Measurements from ENCODE around the gene COX14. TPM values are rescaled to one million over a fixed set of nuclear protein-coding genes. Genes with fewer than 3 reads are reported as not detected.
A peak's percentile ranks its signal among the peaks of the same experiment; 100 is the strongest.

Gene COX14
- total RNA-seq, 1 donor from 2014 or later: 30.1 TPM

DNA sequence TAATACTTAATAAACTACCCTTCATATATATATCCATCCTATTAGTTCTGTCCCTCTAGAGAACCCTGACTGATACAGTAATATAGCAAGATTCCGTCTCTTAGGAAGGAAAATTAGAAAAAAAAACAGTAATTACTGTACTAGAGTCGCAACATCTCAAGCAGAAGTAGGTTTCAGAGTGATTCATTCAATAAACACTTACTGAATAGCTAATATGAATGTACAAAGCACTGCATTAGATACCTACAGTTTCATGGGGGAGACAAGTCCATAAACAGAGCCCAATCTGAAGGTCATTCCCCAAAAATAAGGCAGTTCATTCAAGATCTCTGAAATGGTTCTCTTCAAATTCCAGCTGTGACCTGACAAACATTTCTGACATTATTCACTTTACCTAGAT lies 45.2 kb downstream of the COX14 start:
- Mint-ChIP-seq H3K9me3 (ENCODE audit: low read depth) (no peaks in the 10 kb centered on the region), H3K27ac (peak overlapping the region; percentile 47), H3K27me3 (no peaks in the 10 kb centered on the region)

DNA sequence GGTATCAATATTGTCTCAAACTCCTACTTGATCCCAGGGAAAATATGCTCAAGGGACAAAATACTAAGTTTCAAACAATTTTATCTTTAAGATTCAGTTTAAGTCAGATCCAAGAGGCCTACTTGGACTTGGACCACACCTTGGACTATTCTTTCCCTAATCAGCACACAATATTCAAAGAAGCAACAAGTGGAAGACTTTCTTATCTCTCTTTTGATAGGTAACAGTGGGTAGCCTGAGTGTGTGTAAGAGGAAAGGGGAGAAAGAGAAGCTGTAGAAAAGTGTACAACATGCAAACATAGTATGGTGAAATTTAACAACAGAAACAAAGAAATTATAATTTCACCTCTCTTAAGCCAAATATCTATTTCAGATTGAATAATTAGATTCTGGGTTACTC lies 48.6 kb downstream of the COX14 start:
- TF ChIP-seq, protein P1, sequence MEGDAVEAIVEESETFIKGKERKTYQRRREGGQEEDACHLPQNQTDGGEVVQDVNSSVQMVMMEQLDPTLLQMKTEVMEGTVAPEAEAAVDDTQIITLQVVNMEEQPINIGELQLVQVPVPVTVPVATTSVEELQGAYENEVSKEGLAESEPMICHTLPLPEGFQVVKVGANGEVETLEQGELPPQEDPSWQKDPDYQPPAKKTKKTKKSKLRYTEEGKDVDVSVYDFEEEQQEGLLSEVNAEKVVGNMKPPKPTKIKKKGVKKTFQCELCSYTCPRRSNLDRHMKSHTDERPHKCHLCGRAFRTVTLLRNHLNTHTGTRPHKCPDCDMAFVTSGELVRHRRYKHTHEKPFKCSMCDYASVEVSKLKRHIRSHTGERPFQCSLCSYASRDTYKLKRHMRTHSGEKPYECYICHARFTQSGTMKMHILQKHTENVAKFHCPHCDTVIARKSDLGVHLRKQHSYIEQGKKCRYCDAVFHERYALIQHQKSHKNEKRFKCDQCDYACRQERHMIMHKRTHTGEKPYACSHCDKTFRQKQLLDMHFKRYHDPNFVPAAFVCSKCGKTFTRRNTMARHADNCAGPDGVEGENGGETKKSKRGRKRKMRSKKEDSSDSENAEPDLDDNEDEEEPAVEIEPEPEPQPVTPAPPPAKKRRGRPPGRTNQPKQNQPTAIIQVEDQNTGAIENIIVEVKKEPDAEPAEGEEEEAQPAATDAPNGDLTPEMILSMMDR (IDR thresholded peaks at IDR 0.05; ENCODE audit: unreplicated experiment): no peak
- H3K27ac Mint-ChIP-seq: no peak overlapping the region

More for the DNA sequence above, 45.2 kb downstream of the COX14 start:
- DNase-seq (ENCODE audit: low spot score, unreplicated experiment): no peak
- peaks cover 4% of the 10 kb centered on the region for H3K4me1 Mint-ChIP-seq (ENCODE audit: low read depth)
- TF ChIP-seq, protein P1 (IDR thresholded peaks at IDR 0.05; ENCODE audit: unreplicated experiment): no peak
- no peak overlapping the region for H3K4me3 Mint-ChIP-seq (ENCODE audit: low read depth)
- peaks cover 7% of the 10 kb centered on the region for H3K36me3 Mint-ChIP-seq (ENCODE audit: insufficient read depth)

DNA sequence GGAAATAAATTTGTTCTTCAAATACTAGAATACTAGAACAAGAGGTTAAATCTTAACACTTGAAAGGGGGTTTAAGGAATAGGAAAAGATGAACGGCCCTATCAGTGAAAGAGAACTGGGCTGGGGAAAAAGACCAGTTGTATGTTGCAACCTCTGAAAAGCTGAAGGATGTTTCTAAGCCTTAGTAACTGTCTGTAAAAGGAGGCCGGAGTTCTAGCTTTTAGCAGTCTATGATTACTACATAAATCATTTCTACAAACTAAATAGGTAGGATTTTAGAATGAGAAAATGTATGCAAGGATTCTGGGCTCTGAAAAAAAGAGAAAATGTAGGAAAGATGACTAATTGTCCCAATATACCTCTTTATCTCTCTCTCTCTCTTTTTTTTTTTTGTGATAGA lies 50.2 kb downstream of the COX14 start:
- H3K27me3 Mint-ChIP-seq: no peaks in the 10 kb centered on the region
- no peaks in the 10 kb centered on the region for H3K9me3 Mint-ChIP-seq (ENCODE audit: low read depth)
- DNase-seq (ENCODE audit: low spot score, unreplicated experiment): no peak
- no peak overlapping the region for H3K27ac Mint-ChIP-seq
- TF ChIP-seq, protein P1 (IDR thresholded peaks at IDR 0.05; ENCODE audit: unreplicated experiment): no peak
- peaks cover 13% of the 10 kb centered on the region for H3K4me1 Mint-ChIP-seq (ENCODE audit: low read depth)
- H3K4me3 Mint-ChIP-seq (ENCODE audit: low read depth): no peak overlapping the region
- H3K36me3 Mint-ChIP-seq (ENCODE audit: insufficient read depth): peaks cover 7% of the 10 kb centered on the region

More for the DNA sequence above, 48.6 kb downstream of the COX14 start:
- peaks cover 7% of the 10 kb centered on the region for H3K36me3 Mint-ChIP-seq (ENCODE audit: insufficient read depth)
- no peaks in the 10 kb centered on the region for H3K27me3 Mint-ChIP-seq
- H3K4me1 Mint-ChIP-seq (ENCODE audit: low read depth): peaks cover 7% of the 10 kb centered on the region
- no peak for DNase-seq (ENCODE audit: low spot score, unreplicated experiment)
- no peaks in the 10 kb centered on the region for H3K9me3 Mint-ChIP-seq (ENCODE audit: low read depth)
- no peak overlapping the region for H3K4me3 Mint-ChIP-seq (ENCODE audit: low read depth)

DNA sequence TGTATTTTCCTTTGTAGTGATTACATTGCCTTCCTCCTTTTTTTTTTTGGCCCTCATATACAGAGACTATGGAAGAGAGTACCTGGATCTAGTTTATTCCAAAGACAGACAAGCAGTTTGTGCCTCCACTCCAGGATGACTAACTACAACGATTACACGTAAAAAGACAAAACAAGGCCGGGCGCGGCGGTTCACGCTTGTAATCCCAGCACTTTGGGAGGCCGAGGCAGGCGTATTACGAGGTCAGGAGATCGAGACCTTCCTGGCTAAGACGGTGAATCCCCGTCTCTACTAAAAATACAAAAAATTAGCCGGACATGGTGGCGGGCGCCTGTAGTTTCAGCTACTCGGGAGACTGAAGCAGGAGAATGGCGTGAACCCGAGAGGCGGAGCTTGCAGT lies 52.9 kb downstream of the COX14 start:
- Mint-ChIP-seq H3K4me3 (ENCODE audit: low read depth) (peak overlapping the region; percentile 93), H3K36me3 (ENCODE audit: insufficient read depth) (peaks cover 4% of the 10 kb centered on the region), H3K27me3 (no peaks in the 10 kb centered on the region), H3K27ac (peak overlapping the region; percentile 65), H3K4me1 (ENCODE audit: low read depth) (peaks cover 16% of the 10 kb centered on the region), H3K9me3 (ENCODE audit: low read depth) (peaks cover under 1% of the 10 kb centered on the region)
- no peak for DNase-seq (ENCODE audit: low spot score, unreplicated experiment)
- TF ChIP-seq, protein P1 (IDR thresholded peaks at IDR 0.05; ENCODE audit: unreplicated experiment): no peak

DNA sequence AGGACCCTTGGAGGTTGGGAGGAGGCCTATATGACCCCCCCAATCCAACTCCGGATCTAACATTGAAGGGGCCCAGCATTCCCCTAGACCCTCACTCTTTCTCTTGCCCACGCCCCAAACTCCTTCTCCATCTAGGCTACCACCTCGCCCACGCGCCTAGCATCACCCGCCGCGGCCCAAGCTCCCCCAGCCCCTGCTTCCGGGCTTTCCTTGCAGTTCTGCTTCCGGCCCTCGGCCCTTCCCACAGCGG lies 54.7 kb downstream of the COX14 start:
- H3K9me3 Mint-ChIP-seq (ENCODE audit: low read depth): peaks cover 4% of the 10 kb centered on the region

More for the DNA sequence above, 54.7 kb downstream of the COX14 start:
- TF ChIP-seq, protein P1 (IDR thresholded peaks at IDR 0.05; ENCODE audit: unreplicated experiment): no peak
- Mint-ChIP-seq H3K4me3 (ENCODE audit: low read depth) (peak overlapping the region; percentile 93), H3K36me3 (ENCODE audit: insufficient read depth) (peaks cover 5% of the 10 kb centered on the region), H3K27ac (peak overlapping the region; percentile 99), H3K4me1 (ENCODE audit: low read depth) (peaks cover 13% of the 10 kb centered on the region), H3K27me3 (no peaks in the 10 kb centered on the region)
- DNase-seq (ENCODE audit: low spot score, unreplicated experiment): peak; percentile 36

Measured in progenitor cell of endocrine pancreas (in vitro differentiated cells).